Measurements from ENCODE around the gene TPCN2. TPM values are rescaled to one million over a fixed set of nuclear protein-coding genes. Genes with fewer than 3 reads are reported as not detected.

Gene TPCN2
- total RNA-seq, 2 donors from 2014 or later, result 8.7 to 13.9 TPM

- DNase-seq (ENCODE audit: low spot score in 2 of 2) (no peak), ATAC-seq (no peak)
- Mint-ChIP-seq H3K9me3 (no peaks in the 10 kb centered on the region), H3K36me3 (no peaks in the 10 kb centered on the region), H3K27ac (no peak overlapping the region)
Observed at GRCh38 chr11:69027704-69028372, 20.9 kb upstream of the TPCN2 start.

DNA sequence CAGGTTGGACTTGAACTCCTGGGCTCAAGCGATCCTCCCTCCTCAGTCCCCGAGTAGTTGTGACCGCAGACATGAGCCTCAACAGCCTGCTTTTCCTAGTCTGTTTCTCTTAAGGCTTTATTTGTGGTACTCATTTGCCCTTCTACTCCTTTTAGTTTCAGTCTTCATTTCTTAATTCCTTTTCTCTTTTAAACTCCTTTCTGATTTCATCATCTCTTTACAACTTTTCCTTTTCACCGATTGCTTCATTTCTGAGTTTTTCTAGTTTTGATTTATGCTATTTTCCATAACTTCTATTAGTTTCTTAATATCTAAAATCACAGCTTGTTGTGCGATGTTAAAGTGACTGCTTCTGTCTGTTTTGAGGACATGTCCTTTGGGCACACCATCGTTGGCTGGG, 18.4 kb upstream of the TPCN2 start:
- Mint-ChIP-seq H3K36me3 (no peaks in the 10 kb centered on the region), H3K9me3 (no peaks in the 10 kb centered on the region), H3K27ac (no peak overlapping the region)
- no peak for DNase-seq (ENCODE audit: low spot score in 2 of 2)
- no peak for ATAC-seq

GRCh38 chr11:69032833-69033232, 15.9 kb upstream of the TPCN2 start:
- Mint-ChIP-seq H3K27ac (no peak overlapping the region), H3K9me3 (no peaks in the 10 kb centered on the region), H3K36me3 (no peaks in the 10 kb centered on the region)
- DNase-seq (ENCODE audit: low spot score in 2 of 2) (no peak), ATAC-seq (no peak)

DNA sequence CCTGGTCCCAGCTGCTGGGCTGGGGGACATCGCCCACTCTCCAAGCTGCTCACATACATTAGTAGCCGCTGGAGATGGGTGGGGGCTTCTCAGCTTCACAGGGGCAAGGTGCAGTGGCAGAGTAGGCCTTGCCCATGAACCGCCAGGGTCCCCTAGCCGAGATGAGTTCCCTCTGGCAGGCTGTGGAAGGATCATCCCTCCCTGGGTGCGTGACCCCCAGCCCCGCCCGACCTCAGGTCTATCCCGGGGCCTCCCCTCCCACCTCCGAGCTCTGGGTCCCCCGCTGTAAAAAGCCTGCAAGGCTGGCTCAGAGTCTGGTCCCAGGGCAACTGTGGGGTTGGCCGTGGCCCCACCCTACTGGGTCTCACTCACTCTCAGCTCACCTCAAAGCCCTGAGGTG, 15.3 kb upstream of the TPCN2 start:
- ATAC-seq, result no peak
- Mint-ChIP-seq H3K36me3 (no peaks in the 10 kb centered on the region), H3K9me3 (no peaks in the 10 kb centered on the region), H3K27ac (no peak overlapping the region)
- no peak for DNase-seq (ENCODE audit: low spot score in 2 of 2)

DNA sequence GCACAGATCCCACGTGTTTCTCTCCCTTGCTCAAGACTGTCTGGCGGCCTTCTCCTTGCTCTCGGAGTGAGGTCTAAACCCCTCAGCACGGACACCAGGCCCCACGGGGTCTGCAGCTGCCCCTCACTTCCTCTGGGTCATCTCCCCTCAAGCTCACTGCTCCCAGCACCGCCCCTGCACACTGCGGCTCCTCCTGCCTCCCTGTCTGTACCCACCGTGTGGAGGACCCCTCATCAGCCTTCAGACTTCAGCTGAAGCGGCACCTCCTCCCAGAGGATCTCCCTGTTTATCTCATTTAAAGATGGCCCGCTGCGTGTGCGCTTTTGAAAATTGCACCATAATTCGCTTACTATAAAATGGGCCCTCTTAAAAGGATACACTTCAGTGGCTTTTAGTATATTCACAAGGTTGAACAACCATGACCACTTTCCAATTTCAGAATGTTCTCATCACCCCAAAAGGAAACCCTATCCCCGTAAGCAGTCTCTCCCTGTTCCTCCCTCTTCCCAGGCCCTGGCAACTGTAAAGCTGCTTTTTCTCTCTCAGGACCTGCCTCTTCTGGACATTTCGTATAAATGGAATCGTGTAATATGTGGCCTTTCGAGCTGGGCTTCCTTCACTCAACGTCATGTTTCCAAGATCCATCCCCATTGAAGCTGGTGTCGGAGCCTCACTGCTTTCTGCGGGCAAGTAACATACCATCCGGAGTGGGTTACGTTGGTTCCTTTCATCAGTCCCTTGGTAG, 14.4 kb upstream of the TPCN2 start:
- DNase-seq (ENCODE audit: low spot score in 2 of 2) (no peak), ATAC-seq (no peak)
- H3K9me3 Mint-ChIP-seq, result no peaks in the 10 kb centered on the region
- H3K36me3 Mint-ChIP-seq, result no peaks in the 10 kb centered on the region
- no peak overlapping the region for H3K27ac Mint-ChIP-seq

DNA sequence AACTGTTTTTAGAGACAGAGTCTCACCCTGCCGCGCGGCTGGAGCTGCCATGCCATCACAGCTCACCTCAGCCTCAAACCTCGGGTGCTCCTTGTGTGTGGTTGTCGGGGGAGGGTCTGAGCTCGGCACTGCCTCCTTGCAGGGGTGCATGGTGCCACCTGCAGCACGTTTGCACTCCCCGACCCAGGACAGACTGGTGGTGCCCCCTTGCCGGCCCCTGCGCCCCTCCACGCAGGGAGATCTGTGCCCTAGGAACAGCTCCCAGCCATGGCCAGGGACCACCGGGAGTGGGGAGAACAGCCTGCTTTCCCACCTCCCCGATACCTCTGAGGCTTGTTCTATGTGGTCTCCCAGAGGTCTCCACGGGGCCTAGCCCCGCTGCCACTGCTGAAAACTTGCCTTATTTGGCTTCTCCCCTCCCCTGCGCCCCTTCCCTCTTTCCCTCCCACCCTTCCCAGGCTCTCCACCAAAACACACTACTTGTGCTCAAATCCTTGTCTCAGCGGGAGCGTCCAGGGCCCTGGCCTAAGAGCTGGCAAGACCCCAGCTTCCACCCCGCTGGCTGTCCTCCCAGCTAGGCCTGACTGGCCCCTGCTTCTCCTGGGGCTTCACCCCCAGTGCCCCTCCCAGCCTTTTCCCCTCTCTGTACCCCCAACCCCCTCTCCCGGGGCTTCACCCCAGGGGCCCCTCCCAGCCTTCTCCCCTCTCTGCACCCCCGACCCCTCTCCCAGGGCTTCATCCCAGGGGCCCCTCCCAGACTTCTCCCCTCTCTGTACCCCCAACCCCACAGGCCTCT, 13.4 kb upstream of the TPCN2 start:
- H3K9me3 Mint-ChIP-seq, result peaks cover 0 to 2% of the 10 kb centered on the region in 2 donors
- ATAC-seq (no peak), DNase-seq (ENCODE audit: low spot score in 2 of 2) (no peak)
- H3K36me3 Mint-ChIP-seq, result peaks cover 0 to 5% of the 10 kb centered on the region in 2 donors
- no peak overlapping the region for H3K27ac Mint-ChIP-seq

DNA sequence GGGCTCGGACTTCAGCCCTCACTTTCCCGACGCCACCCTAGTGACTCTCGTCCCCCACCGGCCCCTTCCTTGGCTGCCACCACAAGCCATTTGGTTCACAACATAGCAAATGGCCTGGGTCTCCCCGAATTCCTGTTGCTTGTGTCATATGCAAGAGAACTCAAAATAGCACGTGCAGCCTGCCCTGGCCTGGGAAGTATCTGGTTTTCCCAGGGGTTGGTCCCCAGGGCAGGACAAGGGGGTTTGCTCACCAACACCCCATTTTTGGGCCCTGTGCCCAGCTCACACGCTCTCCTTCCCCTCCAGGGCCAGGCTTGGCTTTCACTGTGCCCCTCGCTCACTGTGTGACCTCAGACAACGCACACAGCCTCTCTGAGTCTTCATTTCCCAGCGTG, 12.8 kb upstream of the TPCN2 start:
- H3K27ac Mint-ChIP-seq, result no peak overlapping the region
- no peak for DNase-seq (ENCODE audit: low spot score in 2 of 2)
- peaks cover 0 to 5% of the 10 kb centered on the region in 2 donors for H3K36me3 Mint-ChIP-seq
- H3K9me3 Mint-ChIP-seq, result peaks cover 0 to 6% of the 10 kb centered on the region in 2 donors
- no peak for ATAC-seq

DNA sequence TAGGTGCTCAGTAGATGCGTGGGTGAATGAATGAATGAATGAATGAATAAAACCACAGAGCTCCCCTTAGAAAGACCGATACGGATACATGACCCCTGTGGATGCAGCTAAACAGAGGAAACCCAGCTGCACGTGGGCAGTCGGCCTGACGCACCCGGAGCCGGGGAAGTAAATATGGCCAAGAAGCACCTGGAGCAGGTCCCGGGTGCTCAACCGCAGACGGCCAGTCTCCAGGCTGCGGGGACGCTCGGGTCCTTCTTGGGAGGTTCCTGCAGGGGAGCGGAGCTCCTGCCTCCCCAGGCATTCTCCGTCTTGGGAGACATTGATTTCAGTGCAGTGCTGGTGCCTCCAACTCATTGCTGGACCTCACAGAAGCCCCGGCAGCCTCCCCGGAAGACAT, 11.7 kb upstream of the TPCN2 start:
- ATAC-seq, result no peak

GRCh38 chr11:69037544-69037943, 11.2 kb upstream of the TPCN2 start:
- DNase-seq (ENCODE audit: low spot score in 2 of 2) (no peak), ATAC-seq (no peak)
- Mint-ChIP-seq H3K9me3 (peaks cover 0 to 6% of the 10 kb centered on the region in 2 donors), H3K36me3 (peaks cover 0 to 5% of the 10 kb centered on the region in 2 donors), H3K27ac (no peak overlapping the region)

More for the DNA sequence above, 11.7 kb upstream of the TPCN2 start:
- H3K9me3 Mint-ChIP-seq, result peaks cover 0 to 6% of the 10 kb centered on the region in 2 donors
- H3K36me3 Mint-ChIP-seq, result peaks cover 0 to 5% of the 10 kb centered on the region in 2 donors
- no peak for DNase-seq (ENCODE audit: low spot score in 2 of 2)
- no peak overlapping the region for H3K27ac Mint-ChIP-seq

DNA sequence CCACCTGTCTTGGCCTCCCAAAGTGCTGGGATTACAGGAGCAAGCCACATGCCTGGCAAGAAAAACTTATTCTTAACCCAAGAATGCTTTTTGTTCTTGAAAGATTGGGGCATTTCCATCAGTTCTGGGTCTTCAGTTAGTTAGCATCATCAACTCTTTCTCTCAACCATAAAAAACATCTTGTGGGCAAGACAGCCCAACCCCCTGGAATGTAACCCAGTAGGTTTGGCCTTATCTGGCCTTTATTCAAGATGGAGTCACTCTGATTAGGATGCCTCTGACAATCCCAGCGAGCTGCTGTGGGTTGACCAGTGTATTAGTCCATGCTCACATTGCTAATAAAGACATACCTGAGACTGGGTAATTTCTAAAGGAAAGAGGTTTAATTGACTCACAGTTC, 9.2 kb upstream of the TPCN2 start:
- Mint-ChIP-seq H3K27ac (peak overlapping the region in 1 of 2 donors; percentile 26), H3K36me3 (peaks cover 0 to 5% of the 10 kb centered on the region in 2 donors)
- no peak for ATAC-seq

GRCh38 chr11:69040051-69040450, 8.7 kb upstream of the TPCN2 start:
- no peak for DNase-seq (ENCODE audit: low spot score in 2 of 2)

More for the DNA sequence above, 9.2 kb upstream of the TPCN2 start:
- H3K9me3 Mint-ChIP-seq, result peaks cover 0 to 6% of the 10 kb centered on the region in 2 donors
- DNase-seq (ENCODE audit: low spot score in 2 of 2), result no peak

GRCh38 chr11:69040581-69041260, 8.0 kb upstream of the TPCN2 start:
- peaks cover 0 to 6% of the 10 kb centered on the region in 2 donors for H3K9me3 Mint-ChIP-seq
- H3K27ac Mint-ChIP-seq, result peak overlapping the region; percentile 41 to 79
- ATAC-seq, result peak; percentile 81 to 91
- no peak for DNase-seq (ENCODE audit: low spot score in 2 of 2)
- peaks cover 0 to 5% of the 10 kb centered on the region in 2 donors for H3K36me3 Mint-ChIP-seq

More at GRCh38 chr11:69040051-69040450, 8.7 kb upstream of the TPCN2 start:
- H3K9me3 Mint-ChIP-seq, result peaks cover 0 to 6% of the 10 kb centered on the region in 2 donors
- ATAC-seq, result no peak
- peak overlapping the region in 1 of 2 donors; percentile 26 for H3K27ac Mint-ChIP-seq
- peaks cover 0 to 5% of the 10 kb centered on the region in 2 donors for H3K36me3 Mint-ChIP-seq

GRCh38 chr11:69041516-69041915, 7.2 kb upstream of the TPCN2 start:
- Mint-ChIP-seq H3K27ac (peak overlapping the region in 1 of 2 donors; percentile 41), H3K36me3 (peaks cover 0 to 5% of the 10 kb centered on the region in 2 donors), H3K9me3 (peaks cover 0 to 6% of the 10 kb centered on the region in 2 donors)
- ATAC-seq (no peak), DNase-seq (ENCODE audit: low spot score in 2 of 2) (no peak)

DNA sequence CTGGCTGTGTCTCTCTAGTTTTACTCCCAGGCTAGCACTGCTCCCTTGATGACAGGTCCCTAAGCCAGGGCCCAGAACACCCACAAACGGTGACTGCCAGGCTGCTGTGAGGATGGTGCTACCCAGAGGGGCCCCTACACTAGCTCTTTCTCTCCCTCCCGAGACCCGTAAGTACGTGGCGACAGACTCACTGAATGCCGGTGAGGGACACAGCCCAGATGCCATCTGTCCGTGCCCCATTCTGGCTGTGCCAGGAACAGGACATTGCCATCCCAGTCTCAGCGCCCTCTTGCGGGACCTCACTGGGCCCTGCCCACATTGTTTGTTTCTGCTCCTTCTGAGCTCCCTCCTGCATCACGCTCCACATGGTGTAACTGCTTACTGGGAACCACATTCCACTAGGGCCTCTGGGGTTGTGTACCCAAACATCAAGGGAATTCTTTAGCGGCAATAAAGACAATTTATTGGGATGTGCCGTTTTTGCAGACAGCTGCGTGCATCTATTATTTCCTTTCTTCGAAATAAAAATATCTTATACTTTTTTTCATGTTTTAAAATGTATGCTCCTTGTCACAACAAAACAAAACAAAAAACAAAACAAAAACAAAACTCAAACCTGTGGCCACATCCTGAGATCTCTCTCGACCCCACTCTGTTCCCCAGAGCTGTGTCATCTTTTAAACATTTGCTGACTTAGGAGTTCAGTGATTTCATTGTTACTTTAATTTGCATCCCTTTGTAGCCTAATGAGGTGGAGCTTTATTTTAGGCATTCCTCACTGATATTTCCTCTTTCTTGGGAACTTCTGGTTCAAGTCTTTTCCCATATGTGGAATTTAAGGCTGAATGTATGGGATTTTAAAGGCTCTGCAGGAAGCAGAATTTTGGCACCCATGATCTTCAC, 4.4 kb upstream of the TPCN2 start:
- ATAC-seq, result no peak
- peaks cover 0 to 5% of the 10 kb centered on the region in 2 donors for H3K36me3 Mint-ChIP-seq

GRCh38 chr11:69048031-69048693, 570 bp upstream of the TPCN2 start:
- Mint-ChIP-seq H3K27ac (peak overlapping the region in 1 of 2 donors; percentile 86), H3K9me3 (no peaks in the 10 kb centered on the region), H3K36me3 (no peaks in the 10 kb centered on the region)
- no peak for DNase-seq (ENCODE audit: low spot score in 2 of 2)
- ATAC-seq, result peak in 1 of 2 donors; percentile 39

More for the DNA sequence above, 4.4 kb upstream of the TPCN2 start:
- peaks cover 0 to 6% of the 10 kb centered on the region in 2 donors for H3K9me3 Mint-ChIP-seq
- no peak overlapping the region for H3K27ac Mint-ChIP-seq
- peak in 1 of 2 donors; percentile 18 for DNase-seq (ENCODE audit: low spot score in 2 of 2)
